Measurements from ENCODE around the gene NFAM1. TPM values are rescaled to one million over a fixed set of nuclear protein-coding genes. Genes with fewer than 3 reads are reported as not detected.

Gene NFAM1
- total RNA-seq, 2 donors from 2014 or later: 0.74 to 3.5 TPM

DNA sequence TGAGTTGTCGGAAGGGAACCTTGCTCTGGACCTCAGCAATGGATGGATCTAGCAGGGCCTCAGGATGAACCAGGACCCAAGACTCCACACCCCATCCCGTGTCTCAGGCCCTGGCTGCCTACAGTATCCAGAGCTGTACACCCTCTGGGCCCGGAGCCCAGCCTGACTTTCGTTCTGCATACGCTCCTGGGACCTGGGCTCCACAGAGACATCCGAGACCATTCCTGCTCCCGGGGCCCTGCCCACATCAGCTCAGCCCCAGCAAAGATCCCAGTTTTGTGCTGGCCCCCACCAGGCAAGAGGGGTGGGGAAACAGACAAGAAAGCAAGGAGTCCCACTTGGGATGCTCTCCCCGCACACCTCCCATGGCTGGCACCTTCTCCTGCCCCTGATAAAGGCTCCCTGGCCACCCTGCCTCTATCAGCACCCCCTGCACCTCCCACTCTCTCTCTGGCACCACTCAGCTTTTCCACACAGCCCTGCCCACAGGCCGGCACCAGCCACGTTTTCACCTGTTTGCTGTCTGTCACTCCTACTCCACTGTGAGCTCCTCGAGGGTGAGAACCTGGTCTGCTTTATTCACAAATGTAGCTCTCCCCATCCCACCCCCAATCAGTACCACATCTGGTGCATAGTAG is 97.2 kb downstream of the NFAM1 start:
- Histone ChIP-seq H3K27ac (no peak overlapping the region), H3K36me3 (no peaks in the 10 kb centered on the region), H3K27me3 (no peaks in the 10 kb centered on the region), H3K4me3 (no peak overlapping the region), H3K4me1 (no peaks in the 10 kb centered on the region), H3K9me3 (no peaks in the 10 kb centered on the region)
- no peak for DNase-seq (ENCODE audit: low spot score)
- TF ChIP-seq, protein P1, sequence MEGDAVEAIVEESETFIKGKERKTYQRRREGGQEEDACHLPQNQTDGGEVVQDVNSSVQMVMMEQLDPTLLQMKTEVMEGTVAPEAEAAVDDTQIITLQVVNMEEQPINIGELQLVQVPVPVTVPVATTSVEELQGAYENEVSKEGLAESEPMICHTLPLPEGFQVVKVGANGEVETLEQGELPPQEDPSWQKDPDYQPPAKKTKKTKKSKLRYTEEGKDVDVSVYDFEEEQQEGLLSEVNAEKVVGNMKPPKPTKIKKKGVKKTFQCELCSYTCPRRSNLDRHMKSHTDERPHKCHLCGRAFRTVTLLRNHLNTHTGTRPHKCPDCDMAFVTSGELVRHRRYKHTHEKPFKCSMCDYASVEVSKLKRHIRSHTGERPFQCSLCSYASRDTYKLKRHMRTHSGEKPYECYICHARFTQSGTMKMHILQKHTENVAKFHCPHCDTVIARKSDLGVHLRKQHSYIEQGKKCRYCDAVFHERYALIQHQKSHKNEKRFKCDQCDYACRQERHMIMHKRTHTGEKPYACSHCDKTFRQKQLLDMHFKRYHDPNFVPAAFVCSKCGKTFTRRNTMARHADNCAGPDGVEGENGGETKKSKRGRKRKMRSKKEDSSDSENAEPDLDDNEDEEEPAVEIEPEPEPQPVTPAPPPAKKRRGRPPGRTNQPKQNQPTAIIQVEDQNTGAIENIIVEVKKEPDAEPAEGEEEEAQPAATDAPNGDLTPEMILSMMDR (IDR thresholded peaks at IDR 0.05): no peak

DNA sequence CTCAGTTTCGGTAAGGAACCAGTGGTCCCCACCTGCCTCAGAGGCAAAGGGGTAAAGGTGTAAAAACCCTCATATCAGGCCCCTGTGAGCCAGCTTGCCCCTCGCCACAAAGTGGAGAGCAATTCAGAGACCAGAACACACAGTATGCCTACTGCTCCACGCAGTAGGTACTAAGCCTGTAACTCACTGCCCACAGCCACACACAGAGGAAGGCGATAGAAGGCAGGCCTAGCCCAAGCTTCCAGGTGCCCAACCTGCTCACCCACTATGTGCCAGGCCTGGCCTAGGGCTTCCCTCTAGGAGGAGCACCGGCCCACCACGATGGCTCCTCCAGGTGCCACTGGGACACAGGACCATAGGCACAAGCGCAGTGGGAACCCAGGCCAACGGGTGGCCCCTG is 98.7 kb downstream of the NFAM1 start:
- H3K9me3 ChIP-seq: no peaks in the 10 kb centered on the region
- H3K36me3 ChIP-seq: no peaks in the 10 kb centered on the region
- no peaks in the 10 kb centered on the region for H3K27me3 ChIP-seq
- no peak for DNase-seq (ENCODE audit: low spot score)
- H3K4me1 ChIP-seq: no peaks in the 10 kb centered on the region
- H3K27ac ChIP-seq: no peak overlapping the region
- TF ChIP-seq, protein P1 (IDR thresholded peaks at IDR 0.05): no peak
- H3K4me3 ChIP-seq: no peak overlapping the region

DNA sequence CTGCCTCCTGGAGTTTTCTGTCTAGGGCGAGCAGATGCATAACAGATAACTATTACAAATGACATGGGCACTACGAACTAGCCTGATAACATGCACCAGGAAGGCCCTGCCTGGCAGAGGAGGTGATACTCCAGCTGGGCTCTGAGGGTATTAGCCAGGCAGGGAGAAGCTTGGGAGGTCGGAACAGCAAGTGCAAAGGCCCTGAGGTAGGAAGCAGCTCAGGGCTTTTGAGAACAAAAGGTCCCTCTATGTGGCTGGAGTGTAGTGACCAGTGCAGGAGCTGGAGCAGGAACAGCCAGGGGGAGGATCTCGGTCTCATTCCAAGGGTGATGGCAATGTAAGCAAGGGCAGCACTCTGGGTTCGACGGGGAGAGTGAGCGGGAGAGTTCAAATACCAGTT is 100.1 kb downstream of the NFAM1 start:
- Histone ChIP-seq H3K36me3 (no peaks in the 10 kb centered on the region), H3K4me1 (no peaks in the 10 kb centered on the region), H3K9me3 (no peaks in the 10 kb centered on the region), H3K4me3 (no peak overlapping the region), H3K27me3 (no peaks in the 10 kb centered on the region), H3K27ac (no peak overlapping the region)
- no peak for DNase-seq (ENCODE audit: low spot score)
- TF ChIP-seq, protein P1 (IDR thresholded peaks at IDR 0.05): no peak

DNA sequence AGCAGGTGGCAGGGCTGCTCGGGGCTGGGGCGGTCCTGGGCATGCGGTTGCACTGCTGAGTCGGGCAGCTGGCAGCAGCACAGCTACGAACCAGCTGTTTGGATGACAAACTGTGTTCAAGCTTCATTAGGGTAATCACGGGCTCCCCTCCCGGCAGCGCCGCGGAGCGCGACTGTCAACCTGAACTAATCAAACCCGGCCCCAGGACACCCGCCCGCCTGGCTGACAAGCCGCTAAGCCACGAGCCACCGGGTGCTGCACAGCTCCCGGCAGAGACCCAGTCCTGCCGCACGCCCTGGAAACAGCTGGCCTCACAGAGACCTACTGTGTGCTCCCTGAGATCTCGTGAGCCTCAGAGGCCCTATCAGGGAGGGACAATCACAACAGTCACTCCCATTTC is 101.2 kb downstream of the NFAM1 start:
- TF ChIP-seq, protein P1 (IDR thresholded peaks at IDR 0.05): no peak
- no peaks in the 10 kb centered on the region for H3K4me1 ChIP-seq
- no peak for DNase-seq (ENCODE audit: low spot score)

More for the DNA sequence above, 101.2 kb downstream of the NFAM1 start:
- H3K9me3 ChIP-seq: no peaks in the 10 kb centered on the region
- H3K36me3 ChIP-seq: no peaks in the 10 kb centered on the region
- no peak overlapping the region for H3K4me3 ChIP-seq
- H3K27me3 ChIP-seq: no peaks in the 10 kb centered on the region
- H3K27ac ChIP-seq: no peak overlapping the region

Other genes with a start within 250 kb of the NFAM1 start
- 10 to 100 TPM; 13.6 to 15.5 TPM for gene TCF20, start 161.8 kb downstream of the NFAM1 start, total RNA-seq
- gene RRP7A, start 87.4 kb upstream of the NFAM1 start, total RNA-seq: 10 to 100 TPM; 12.9 to 19.4 TPM
- gene SERHL2, start 121.6 kb upstream of the NFAM1 start, total RNA-seq: 1 to 10 TPM; 2.4 to 3.9 TPM
- 10 to 100 TPM; 20.2 to 29.5 TPM for gene POLDIP3, start 182.5 kb upstream of the NFAM1 start, total RNA-seq
- not detected for gene ATP5MGL, start 208.2 kb upstream of the NFAM1 start, total RNA-seq
- 100 to 1,000 TPM; 265 to 288 TPM for gene CYB5R3, start 217.0 kb upstream of the NFAM1 start, total RNA-seq